Ascending aorta (tissue), 2 donors: ENCODE results near the gene PDE6B. TPM values are rescaled to one million over a fixed set of nuclear protein-coding genes. Genes with fewer than 3 reads are reported as not detected.
A peak's percentile ranks its signal among the peaks of the same experiment; 100 is the strongest.

Experiments
- DNase-seq, 2 donors: peaks; one replicate each; pipeline ENCODE4 v3.0.0-alpha.2; 2019; ENCODE audit warnings: low spot score in 2 of 2
- H3K27ac ChIP-seq, 2 donors: fragments of 200-600 bp; sonication (generic); one replicate each; pipeline ENCODE4 v1.5.1; 2016 to 2017; ENCODE audit warnings: mild to moderate bottlenecking in 1 of 2
- H3K27me3 ChIP-seq: fragments of 200-600 bp; sonication (generic); one replicate; pipeline ENCODE4 v1.5.1; 2017
- H3K36me3 ChIP-seq, 2 donors: fragments of 200-600 bp; sonication (generic); one replicate each; pipeline ENCODE4 v1.5.1; 2016
- H3K4me1 ChIP-seq, 2 donors: fragments of 200-600 bp; sonication (generic); one replicate each; pipeline ENCODE4 v1.5.1; 2016 to 2017; ENCODE audit warnings: mild to moderate bottlenecking in 1 of 2
- H3K4me3 ChIP-seq, 2 donors: fragments of 200-600 bp; sonication (generic); one replicate each; pipeline ENCODE4 v1.5.1; 2016 to 2017; ENCODE audit warnings: mild to moderate bottlenecking in 1 of 2
- H3K9me3 ChIP-seq, 2 donors: fragments of 200-600 bp; sonication (generic); one replicate each; pipeline ENCODE4 v1.5.1; 2016
- intact Hi-C: fragments of 100-400 bp; cut with DNase I; formaldehyde crosslinking; loops from one replicate; pipeline ENCODE4 v1.15.1; 2023
- total RNA-seq: library from RNA; depleted of rRNA; stranded (reverse); fragments of >200 nt; gene quantifications from one replicate; pipeline ENCODE4 v1.1.0, GENCODE V29; 2016
- TF ChIP-seq, protein P1 (sequence below), 3 experiments: fragments of 200-600 bp in 2 of 3; fragments of 450-650 bp in 1 of 3; sonication (generic) in 2 of 3; IDR thresholded peaks; one replicate each; pipeline ENCODE4 v1.5.1; 2016 to 2019; ENCODE audit warnings: antibody characterized with exemption in 3 of 3, mild to moderate bottlenecking in 1 of 3, moderate library complexity in 1 of 3

The PDE6B gene
- total RNA-seq, 1 donor from 2014 or later, result not detected

GRCh38 chr4:671769-672168, 46.4 kb downstream of the PDE6B start:
- TF ChIP-seq, protein P1, sequence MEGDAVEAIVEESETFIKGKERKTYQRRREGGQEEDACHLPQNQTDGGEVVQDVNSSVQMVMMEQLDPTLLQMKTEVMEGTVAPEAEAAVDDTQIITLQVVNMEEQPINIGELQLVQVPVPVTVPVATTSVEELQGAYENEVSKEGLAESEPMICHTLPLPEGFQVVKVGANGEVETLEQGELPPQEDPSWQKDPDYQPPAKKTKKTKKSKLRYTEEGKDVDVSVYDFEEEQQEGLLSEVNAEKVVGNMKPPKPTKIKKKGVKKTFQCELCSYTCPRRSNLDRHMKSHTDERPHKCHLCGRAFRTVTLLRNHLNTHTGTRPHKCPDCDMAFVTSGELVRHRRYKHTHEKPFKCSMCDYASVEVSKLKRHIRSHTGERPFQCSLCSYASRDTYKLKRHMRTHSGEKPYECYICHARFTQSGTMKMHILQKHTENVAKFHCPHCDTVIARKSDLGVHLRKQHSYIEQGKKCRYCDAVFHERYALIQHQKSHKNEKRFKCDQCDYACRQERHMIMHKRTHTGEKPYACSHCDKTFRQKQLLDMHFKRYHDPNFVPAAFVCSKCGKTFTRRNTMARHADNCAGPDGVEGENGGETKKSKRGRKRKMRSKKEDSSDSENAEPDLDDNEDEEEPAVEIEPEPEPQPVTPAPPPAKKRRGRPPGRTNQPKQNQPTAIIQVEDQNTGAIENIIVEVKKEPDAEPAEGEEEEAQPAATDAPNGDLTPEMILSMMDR (IDR thresholded peaks at IDR 0.05), result no peak
- intact Hi-C loops, result loop anchor here (5.0 to 10.0 kb wide), 2 partner anchors 334 to 1043 kb away; partner anchors contain the start of genes SLBP and ZNF141
- no peaks in the 10 kb centered on the region for H3K27me3 ChIP-seq
- DNase-seq, result no peak
- H3K36me3 ChIP-seq, result peaks cover 18 to 20% of the 10 kb centered on the region in 2 donors
- no peak overlapping the region for H3K4me3 ChIP-seq
- H3K9me3 ChIP-seq, result no peaks in the 10 kb centered on the region
- H3K27ac ChIP-seq, result no peak overlapping the region
- peaks cover 9 to 15% of the 10 kb centered on the region in 2 donors for H3K4me1 ChIP-seq

DNA sequence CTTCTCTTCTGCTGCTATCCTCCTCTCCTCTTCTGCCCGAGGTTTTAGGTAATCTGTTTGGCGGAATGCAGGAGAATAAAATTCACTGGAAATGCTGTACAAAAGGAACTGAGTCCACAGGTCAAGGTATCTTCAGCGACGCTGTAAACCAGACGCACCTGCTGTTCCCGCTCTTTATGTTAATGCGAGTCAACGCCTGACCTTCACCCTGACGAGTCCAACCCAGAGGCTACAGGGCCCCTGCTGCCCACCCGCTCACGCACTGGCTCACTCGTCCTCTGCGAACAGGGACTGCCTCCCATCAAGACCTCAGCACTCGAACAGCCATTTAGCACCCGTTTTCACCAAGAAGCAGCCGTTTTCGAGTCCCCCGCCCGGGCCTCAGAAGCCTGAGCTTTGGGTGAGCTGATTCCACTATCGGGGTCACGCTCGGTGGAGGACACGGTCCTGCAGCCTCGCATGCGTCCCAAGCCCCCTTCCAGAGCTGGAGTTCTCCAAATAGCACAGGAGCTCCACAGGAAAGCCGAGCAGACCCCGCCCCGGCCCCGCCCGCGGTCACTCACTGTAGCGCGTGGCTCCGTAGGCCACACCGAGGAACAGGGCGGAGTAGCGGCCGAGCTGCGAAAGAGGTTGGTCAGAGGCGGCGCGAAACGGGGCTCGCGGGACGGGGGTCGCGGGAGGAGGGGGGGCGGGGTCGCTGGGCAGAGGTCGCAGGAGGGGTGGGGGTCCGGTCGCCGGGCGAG, 48.1 kb downstream of the PDE6B start:
- Histone ChIP-seq H3K36me3 (peaks cover 18 to 20% of the 10 kb centered on the region in 2 donors), H3K27me3 (no peaks in the 10 kb centered on the region), H3K9me3 (no peaks in the 10 kb centered on the region), H3K4me3 (peak overlapping the region; percentile 68 to 92), H3K27ac (peak overlapping the region; percentile 43 to 92), H3K4me1 (peaks cover 9 to 15% of the 10 kb centered on the region in 2 donors)
- TF ChIP-seq, protein P1 (IDR thresholded peaks at IDR 0.05), result no peak
- intact Hi-C loops, result loop anchor here (1.0 to 10.0 kb wide), 8 partner anchors 32 to 1041 kb away; partner anchors contain the start of genes GAK, PCGF3, PIGG and SLBP
- DNase-seq, result no peak

DNA sequence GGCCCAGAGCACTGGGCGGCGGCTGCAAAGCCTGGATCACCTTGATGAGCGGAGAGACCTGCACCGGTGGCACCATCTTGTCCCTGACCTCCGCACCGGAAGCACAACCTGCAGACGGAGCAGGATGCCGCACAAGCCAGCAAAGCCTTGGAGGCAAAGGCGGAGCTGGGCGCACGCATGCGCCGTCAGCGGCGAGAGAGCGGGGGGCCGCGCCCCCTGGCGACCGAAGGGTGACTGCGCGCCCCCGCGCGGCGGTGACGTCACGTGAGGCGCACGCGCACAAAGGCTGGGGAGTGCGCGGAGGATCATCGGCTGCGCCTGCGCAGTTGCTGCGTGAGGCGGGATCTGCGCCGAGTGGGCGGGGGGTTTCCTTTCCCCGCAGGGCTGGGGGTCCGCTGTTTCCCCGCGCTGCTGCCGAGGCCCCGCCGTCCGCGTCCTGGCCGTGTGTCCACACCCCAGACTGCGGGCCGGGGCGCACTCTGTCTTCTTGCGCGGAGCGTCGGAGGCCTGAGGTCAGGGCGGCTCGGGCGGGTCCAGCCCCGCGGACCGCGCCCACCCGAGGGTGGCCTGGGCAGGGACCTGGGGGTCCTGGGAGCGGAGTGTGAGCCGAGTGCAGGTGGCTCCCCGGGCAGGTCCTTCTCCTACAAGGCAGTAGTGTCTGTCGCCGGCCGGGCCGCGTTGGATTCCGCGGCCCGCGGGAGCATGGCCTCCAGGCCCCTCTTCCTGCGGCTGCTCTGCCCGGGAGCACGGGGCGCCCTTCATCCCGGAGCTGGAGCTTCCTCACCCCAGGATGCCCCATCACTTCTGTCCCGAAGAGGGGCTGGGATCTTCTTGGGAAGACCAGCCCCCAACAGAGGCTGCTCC, 49.0 kb downstream of the PDE6B start, which contains the start of the genes ATP5ME and MYL5:
TSS of gene ATP5ME (minus strand) at position 105 of the 864 bp plus-strand sequence. CDS start at position 76, 29 bp downstream.
TSS of gene MYL5 (plus strand) at position 371 of the 864 bp plus-strand sequence. CDS start 3,485 bp downstream, outside the sequence.
- intact Hi-C loops, result loop anchor here (1.0 to 10.0 kb wide), 8 partner anchors 31 to 1040 kb away; partner anchors contain the start of genes GAK, PCGF3, PIGG and SLBP
- TF ChIP-seq, protein P1 (IDR thresholded peaks at IDR 0.05), result peak; percentile 76 to 85 (median 85)

GRCh38 chr4:675036-675882, 49.9 kb downstream of the PDE6B start:
- Histone ChIP-seq H3K9me3 (no peaks in the 10 kb centered on the region), H3K27me3 (peaks cover under 1% of the 10 kb centered on the region), H3K4me1 (peaks cover 9 to 15% of the 10 kb centered on the region in 2 donors), H3K36me3 (peaks cover 18 to 20% of the 10 kb centered on the region in 2 donors), H3K27ac (peak overlapping the region; percentile 92), H3K4me3 (peak overlapping the region; percentile 68 to 92)
- DNase-seq, result no peak
- TF ChIP-seq, protein P1 (IDR thresholded peaks at IDR 0.05), result no peak
- intact Hi-C loops, result loop anchor here (2.0 to 10.0 kb wide), 2 partner anchors 258 to 1040 kb away; partner anchors contain the start of genes GAK, SLBP and TMEM175

More for the DNA sequence above, 49.0 kb downstream of the PDE6B start, which contains the start of the genes ATP5ME and MYL5:
- H3K9me3 ChIP-seq, result no peaks in the 10 kb centered on the region
- peak within 1 kb of the TSS; percentile 68 to 92 for H3K4me3 ChIP-seq
- DNase-seq, result peak; percentile 92 to 98
- H3K36me3 ChIP-seq, result peaks cover 18 to 20% of the 10 kb centered on the region in 2 donors
- peaks cover 9 to 15% of the 10 kb centered on the region in 2 donors for H3K4me1 ChIP-seq
- H3K27ac ChIP-seq, result peak within 1 kb of the TSS; percentile 92
- H3K27me3 ChIP-seq, result no peaks in the 10 kb centered on the region
